Choroid plexus epithelial cell (primary cell): ENCODE results near the gene PHACTR4.
"Not testable (repeated sequence)": the region's sequence is repeated elsewhere in the genome, so short reads cannot be mapped to it uniquely, and the experiment has no call there.

ENCODE experiments used
- DNase-seq: peaks from one replicate; pipeline ENCODE4 v3.0.0-alpha.2; 2010; ENCODE audit warnings: low read depth
- H3K4me3 ChIP-seq: 2 replicates; pipeline ENCODE4 v1.5.1; 2011; ENCODE audit warnings: low read depth, mild to moderate bottlenecking, control low read depth, low read length, moderate library complexity
- TF ChIP-seq, protein P1 (sequence below): conservative IDR thresholded peaks from 2 replicates; pipeline ENCODE4 v1.5.1; 2011; ENCODE audit warnings: low read depth, mild to moderate bottlenecking, control low read depth, inconsistent platforms, low read length, moderate library complexity

Gene PHACTR4

DNA sequence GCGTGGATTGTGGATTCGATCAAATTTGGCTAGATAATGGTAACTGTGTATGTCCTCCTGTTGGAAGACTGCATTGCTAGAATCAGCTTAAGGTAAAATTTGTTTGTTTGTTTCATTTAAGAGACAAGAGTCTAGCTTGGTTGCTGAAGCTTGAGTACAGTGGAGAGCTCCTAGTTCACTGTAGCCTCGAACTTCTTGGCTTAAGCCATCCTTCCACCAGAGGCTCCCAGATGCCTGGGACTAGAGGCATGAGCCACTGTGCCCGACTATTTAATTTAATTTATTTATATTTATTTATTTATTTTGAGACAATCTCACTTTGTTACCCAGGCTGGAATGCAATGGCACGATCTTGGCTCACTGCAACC is 1.5 kb downstream of the PHACTR4 start:
- TF ChIP-seq, protein P1, sequence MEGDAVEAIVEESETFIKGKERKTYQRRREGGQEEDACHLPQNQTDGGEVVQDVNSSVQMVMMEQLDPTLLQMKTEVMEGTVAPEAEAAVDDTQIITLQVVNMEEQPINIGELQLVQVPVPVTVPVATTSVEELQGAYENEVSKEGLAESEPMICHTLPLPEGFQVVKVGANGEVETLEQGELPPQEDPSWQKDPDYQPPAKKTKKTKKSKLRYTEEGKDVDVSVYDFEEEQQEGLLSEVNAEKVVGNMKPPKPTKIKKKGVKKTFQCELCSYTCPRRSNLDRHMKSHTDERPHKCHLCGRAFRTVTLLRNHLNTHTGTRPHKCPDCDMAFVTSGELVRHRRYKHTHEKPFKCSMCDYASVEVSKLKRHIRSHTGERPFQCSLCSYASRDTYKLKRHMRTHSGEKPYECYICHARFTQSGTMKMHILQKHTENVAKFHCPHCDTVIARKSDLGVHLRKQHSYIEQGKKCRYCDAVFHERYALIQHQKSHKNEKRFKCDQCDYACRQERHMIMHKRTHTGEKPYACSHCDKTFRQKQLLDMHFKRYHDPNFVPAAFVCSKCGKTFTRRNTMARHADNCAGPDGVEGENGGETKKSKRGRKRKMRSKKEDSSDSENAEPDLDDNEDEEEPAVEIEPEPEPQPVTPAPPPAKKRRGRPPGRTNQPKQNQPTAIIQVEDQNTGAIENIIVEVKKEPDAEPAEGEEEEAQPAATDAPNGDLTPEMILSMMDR: no peak
- no peak overlapping the region for H3K4me3 ChIP-seq
- DNase-seq: peak; percentile 17

DNA sequence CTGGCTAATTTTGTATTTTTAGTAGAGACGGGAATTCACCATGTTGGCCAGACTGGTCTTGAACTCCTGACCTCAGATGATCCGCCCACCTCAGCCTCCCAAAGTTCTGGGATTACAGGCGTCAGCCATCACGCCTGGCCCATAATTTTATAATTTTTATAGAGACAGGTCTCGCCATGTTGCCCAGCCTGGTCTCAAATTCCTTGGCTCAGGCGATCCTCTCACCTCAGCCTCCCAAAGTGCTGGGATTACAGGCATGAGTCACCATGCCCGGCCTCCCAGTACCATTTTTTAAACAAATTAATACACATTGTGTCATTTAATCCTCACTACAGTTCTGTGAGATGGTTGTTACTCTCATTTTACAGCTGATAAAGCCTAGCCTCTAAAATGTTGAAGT is 3.9 kb downstream of the PHACTR4 start:
- not testable (repeated sequence) for DNase-seq, H3K4me3 ChIP-seq

DNA sequence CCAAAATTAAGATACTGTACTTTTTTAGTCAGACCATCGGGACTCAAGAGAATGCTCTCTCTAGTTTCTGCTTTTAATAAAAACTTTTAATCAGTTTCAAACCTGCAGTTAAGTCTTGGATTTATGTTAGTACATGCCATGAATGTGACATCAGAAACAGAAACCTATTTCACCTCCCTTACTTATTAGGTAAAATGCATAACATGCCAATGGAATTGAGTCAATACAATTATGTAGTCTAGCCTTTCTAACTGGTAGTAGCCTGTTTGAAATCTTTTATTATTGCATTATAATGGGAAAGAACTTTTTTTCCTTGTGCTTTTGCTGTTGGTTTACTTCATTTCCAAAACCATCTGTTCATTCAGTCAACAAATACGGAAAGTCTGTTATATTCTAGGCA is 4.8 kb downstream of the PHACTR4 start:
- DNase-seq: peak; percentile 77
- TF ChIP-seq, protein P1: no peak
- H3K4me3 ChIP-seq: no peak overlapping the region

DNA sequence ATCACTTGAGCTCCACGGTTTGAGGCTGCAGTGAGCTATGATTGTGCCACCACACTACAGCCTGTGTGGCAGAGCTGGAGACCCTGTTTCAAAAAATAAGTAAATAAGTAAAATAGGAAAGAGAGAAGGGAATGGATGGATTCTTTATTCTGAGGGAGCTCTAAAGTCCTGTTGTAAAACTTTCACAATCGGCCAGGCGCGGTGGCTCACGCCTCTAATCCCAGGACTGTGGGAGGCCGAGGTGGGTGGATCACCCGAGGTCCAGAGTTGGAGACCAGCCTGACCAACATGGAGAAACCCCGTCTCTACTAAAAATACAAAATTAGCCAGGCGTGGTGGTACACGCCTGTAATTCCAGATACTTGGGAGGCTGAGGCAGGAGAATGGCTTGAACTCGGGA is 6.1 kb downstream of the PHACTR4 start:
- not testable (repeated sequence) for H3K4me3 ChIP-seq, DNase-seq

DNA sequence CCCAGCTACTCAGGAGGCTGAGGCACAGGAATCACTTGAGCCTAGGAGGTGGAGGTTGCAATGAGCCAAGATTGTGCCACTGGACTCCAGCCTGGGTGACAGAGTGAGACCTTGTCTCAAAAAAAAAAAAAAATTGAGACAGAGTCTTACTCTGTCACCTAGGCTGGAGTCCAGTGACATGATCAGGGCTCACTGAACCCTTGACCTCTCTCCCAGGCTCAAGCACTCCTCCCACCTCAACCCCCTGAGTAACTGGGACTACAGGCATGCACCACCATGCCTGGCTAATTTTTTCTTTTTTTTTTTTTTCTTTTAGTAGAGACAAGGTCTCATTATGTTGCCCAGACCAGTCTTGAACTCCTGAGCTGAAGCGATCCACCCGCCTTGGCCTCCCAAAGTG is 6.7 kb downstream of the PHACTR4 start:
- H3K4me3 ChIP-seq, DNase-seq: not testable (repeated sequence)

DNA sequence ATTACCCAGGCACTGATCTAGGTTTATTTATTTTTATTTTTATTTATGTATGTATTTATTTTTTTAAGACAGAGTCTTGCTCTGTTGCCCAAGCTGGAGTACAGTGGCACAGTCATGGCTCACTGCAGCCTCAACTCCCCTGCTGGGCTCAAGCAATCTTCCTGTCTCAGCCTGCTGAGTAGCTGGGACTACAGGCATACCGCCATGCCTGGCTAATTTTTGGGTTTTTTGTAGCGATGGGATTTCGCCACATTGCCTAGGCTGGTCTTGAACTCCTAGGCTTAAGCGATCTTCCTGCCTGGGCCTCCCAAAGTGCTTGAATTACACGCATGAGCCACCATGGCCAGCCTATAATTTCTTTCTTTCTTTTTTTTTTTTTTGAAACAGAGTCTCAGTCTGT is 9.4 kb downstream of the PHACTR4 start:
- TF ChIP-seq, protein P1: no peak
- H3K4me3 ChIP-seq: no peak overlapping the region
- DNase-seq: no peak

DNA sequence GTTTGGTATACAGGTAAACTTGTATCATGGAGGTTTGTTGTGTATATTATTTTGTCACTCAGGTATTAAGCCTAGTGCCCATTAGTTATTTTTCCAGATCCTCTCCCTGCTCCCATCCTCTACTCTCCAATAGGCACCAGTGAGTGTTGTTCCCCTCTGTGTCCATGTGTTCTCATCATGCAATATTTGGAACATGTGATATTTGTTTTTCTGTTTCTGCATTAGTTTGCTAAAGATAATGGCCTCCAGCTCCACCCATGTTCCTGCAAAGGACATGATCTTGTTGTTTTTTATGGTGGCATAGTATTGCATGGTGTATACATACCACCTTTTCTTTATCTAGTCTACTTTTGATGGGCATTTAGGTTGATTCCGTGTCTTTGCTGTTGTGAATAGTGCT is 10.9 kb downstream of the PHACTR4 start:
- DNase-seq: no peak
- H3K4me3 ChIP-seq: no peak overlapping the region
- TF ChIP-seq, protein P1: no peak

DNA sequence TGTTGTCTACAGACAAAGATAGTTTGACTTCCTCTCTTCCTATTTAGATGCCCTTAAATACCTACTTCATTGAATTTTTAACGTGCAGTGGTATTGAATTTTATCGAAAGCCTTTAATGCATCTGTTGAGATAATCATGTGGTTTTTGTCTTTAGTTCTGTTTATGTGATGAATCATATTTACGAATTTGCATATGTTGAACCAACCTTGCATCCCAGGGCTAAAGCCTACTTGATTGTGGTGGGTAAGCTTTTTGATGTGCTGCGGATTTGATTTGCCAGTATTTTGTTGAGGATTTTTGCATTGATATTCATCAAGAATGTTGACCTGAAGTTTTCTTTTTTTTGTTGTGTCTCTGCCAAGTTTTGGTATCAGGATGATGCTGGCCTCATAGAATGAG is 14.2 kb downstream of the PHACTR4 start:
- H3K4me3 ChIP-seq, DNase-seq: not testable (repeated sequence)

DNA sequence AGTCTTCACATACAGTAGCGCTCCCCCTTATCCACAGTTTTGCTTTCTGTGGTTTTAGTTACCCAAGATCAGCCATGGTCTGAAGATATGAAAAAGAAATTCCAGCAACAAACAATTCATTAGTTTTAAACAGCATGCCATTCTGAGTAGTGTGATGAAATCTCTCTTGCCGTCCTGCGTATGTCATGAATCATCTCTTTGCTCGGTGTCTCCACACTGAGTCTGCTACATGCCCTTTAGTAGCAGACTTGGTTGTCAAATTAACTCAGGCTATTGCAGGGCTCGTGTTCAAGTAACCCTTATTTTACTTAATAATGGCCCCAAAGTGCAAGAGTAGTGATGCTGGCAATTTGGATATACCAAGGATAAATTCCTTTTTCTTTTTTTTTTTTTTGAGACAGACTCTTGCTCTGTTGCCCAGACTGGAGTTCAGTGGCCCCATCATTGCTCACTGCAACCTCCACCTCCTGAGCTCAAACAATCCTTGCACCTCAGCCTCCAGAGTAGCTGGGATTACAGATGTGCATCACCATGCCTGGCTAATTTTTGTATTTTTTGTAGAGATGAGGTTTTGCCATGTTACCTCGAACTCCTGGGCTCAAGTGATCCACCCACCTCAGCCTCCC is 22.6 kb downstream of the PHACTR4 start:
- TF ChIP-seq, protein P1: no peak
- no peak overlapping the region for H3K4me3 ChIP-seq
- DNase-seq: peak; percentile 96
